ENCODE results near the gene LNPEP.

GRCh38 chr5:96909435-96909834 lies 26.4 kb upstream of the LNPEP start:
- no peak for TF ChIP-seq EZH2phosphoT487 (IDR thresholded peaks at IDR 0.05; ENCODE audit: insufficient read depth, low read depth)
- no peak for TF ChIP-seq EZH2 (IDR thresholded peaks at IDR 0.05; ENCODE audit: insufficient read depth, poor library complexity, severe bottlenecking)

Data from GM23248 (cell line).